ENCODE results near the gene NDUFS2.

Gene NDUFS2

DNA sequence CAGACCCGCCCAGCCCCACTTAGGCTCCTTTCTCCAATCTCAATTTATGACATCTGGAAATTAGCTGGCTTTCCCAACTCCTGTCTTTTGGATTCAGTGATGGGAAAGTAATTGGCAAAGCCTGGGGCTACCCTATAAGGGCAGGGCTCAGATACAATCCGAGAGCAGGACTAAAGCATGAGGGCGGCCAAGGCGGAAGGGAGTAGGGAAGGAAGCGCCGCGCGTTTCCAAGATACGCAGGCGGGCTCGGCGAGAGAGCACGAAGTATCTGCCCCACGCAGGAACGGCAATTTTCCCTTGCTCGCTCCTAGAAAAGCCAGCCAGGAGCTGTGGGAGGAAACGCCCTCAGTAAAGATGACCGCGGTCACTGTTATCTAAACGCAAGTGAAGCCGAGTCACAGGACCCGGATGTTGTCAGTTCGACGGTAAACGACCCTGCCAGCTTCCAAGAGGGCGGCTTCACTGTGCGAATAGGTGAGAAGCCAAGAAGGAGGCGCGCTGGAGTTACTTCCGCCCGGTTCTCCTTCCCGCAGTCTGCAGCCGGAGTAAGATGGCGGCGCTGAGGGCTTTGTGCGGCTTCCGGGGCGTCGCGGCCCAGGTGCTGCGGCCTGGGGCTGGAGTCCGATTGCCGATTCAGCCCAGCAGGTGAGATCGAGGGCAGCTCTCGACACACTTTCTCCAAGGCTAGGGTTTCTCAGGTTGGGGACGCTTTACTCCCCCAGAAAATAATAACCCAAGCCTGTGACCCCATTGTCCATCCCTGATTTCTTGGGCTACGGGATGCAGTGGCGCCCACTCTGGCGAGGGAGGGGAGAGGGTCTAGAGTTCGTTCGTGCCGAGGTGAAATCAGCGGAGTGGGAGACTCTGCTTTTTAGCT lies at the start of gene NDUFS2:
Gene NDUFS2 (plus strand): TSS at position 532 of the 877 bp plus-strand sequence. CDS start 19 bp downstream, at position 551.
- peak; percentile 85 to 92 for DNase-seq (ENCODE audit: low read depth in 2 of 2)

DNA sequence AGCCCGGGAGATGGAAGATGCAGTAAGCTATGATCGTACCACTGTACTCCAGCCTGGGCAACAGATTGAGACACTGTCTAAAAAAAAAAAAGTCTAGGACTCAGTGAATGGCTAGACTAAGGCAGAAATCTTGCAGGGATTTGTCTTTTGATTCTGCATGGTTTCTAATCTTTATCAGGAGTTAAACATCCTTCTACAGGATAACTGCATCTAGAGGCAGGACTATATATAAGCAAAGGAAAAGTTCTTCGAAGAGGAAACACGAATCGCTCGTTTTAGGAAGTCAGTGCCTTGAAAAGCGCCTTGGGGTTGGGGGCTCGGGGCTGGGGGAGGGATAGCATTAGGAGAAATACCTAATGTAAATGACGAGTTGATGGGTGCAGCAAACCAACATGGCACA lies 49.0 kb upstream of the NDUFS2 start:
- DNase-seq (ENCODE audit: low read depth in 2 of 2): no peak

DNA sequence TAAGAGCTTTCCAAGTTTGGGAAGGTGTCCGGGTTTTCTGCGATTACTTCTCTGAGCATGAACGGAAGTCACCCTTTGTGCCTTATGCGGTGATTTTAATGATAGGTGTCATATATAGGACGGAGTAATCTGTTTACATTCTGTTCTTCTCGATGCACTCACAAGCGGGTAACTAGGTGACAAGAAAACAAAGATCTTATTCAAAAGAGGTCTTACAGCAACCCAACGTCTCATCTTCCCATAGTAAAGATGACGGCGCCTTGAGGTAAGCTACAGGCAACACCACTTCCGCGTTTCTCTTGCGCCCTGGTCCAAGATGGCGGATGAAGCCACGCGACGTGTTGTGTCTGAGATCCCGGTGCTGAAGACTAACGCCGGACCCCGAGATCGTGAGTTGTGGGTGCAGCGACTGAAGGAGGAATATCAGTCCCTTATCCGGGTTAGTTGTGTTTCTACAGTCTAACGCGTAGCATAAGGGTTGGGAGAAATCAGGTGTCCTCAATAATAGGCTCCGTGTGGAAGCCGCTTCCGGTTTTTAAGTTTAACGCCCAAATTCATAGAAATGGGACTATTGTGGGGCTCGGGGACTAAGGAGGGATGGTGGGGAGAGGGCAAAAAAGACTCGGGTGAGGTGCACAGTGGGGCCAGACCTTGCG lies 48.4 kb upstream of the NDUFS2 start, which contains the start of gene UFC1:
Gene UFC1 (plus strand): TSS at position 297 of the 656 bp plus-strand sequence. CDS start 20 bp downstream, at position 317.
- peak; percentile 51 to 58 for DNase-seq (ENCODE audit: low read depth in 2 of 2)

DNA sequence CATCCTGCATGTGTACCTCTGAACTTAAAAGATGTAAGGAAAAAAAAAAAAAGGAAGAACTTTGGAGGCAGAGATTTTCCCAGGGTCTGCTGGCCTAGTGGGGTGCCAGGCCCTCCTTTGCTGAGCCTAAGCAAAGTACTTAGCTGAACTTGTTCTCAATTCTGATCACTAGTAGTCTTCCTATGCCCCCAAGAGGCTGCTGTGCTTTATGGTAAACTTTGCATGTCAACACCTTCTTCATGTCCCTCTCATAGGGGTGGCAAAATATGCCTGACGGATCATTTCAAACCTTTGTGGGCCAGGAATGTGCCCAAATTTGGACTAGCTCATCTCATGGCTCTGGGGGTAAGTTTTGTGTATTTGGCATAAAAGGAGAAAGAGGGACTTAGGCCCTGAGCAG lies 44.3 kb upstream of the NDUFS2 start:
- DNase-seq (ENCODE audit: low read depth in 2 of 2): no peak

DNA sequence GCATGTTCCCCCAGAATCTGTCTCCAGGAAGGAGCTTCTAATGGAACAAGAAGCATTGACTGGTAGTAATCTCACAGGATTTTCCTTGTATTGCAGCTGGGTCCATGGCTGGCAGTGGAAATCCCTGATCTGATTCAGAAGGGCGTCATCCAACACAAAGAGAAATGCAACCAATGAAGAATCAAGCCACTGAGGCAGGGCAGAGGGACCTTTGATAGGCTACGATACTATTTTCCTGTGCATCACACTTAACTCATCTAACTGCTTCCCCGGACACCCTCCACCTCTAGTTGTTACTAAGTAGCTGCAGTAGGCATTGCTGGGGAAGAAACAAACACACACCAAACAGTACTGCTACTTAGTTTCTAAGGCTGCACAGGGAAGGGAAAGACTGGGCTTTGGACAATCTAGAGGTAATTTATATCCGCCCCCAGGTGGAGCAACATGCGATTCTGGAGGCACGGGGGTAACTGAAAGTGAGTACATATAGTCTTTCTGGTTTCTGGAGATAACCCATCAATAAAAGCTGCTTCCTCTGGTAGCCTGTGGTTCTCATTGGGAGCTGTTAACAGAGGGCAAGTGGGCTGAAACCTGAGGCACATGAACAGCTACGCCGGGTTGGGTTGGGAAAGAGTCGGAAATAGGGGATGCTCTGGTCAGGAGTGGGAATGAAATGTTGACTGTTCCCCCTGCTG lies 43.7 kb upstream of the NDUFS2 start:
- DNase-seq (ENCODE audit: low read depth in 2 of 2): no peak

DNA sequence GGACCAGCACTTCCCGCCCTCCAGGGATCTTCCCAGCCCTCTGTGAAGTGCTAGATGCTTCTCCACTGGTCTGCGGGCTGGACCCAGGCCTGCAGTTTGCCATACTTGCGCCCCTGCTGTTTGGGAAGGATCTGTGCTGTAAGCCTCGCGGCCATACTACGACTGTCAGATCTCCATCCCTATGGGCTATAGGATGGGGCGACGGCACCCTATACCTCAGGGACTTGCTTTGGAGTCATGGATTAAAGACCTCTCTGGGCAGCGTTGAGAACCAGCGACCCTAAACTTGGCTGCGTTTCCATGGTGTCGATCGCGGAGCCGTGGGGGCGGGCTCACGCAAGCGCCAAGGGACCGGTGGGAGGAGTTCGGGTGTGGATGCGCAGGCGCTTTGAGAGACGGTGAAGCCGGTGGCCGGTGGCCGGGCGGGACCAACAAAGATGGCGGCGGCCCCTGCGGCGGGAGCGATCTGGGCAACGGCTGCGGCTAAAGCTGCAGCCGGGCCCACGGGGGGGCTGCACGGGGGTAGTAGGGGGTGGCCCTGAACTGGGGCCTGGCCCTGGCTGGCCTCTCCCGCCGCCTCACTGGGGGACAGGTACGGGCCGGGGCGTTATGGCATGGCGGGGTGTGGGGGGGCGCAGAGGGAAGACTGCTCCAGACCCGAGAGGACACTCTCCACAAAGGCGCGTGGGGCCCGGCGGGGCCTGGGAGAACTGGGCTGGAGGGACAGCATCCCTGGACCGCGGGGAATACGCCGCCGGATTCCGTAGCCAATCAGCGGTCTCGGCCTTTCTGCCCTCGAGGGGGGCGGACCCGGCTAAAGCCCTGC lies 42.9 kb upstream of the NDUFS2 start, which contains the start of gene USP21:
Gene USP21 (plus strand): TSS at position 414 of the 826 bp plus-strand sequence. CDS start 1,141 bp downstream, outside the sequence.
- DNase-seq (ENCODE audit: low read depth in 2 of 2): peak; percentile 87 to 90

DNA sequence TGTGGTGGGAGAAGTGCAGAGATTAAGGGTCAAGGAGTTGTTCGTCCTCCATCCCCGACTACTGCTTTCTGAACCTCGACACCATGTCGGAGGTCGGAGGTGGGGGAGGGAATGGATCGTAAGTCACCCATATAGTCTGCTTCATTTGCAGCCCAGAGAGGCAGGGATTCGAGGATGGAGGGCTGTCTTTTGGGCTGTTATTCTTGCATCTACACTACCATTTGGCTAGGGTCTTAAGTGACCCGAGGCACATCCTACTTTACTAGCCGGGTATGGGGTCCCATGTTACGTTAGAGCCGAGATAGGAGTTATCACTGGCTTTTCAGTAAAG lies 42.3 kb upstream of the NDUFS2 start:
- DNase-seq (ENCODE audit: low read depth in 2 of 2): no peak

DNA sequence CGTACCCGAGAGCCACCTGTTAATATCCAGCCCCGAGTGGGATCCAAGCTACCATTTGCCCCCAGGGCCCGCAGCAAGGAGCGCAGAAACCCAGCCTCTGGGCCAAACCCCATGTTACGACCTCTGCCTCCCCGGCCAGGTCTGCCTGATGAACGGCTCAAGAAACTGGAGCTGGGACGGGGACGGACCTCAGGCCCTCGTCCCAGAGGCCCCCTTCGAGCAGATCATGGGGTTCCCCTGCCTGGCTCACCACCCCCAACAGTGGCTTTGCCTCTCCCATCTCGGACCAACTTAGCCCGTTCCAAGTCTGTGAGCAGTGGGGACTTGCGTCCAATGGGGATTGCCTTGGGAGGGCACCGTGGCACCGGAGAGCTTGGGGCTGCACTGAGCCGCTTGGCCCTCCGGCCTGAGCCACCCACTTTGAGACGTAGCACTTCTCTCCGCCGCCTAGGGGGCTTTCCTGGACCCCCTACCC lies 41.5 kb upstream of the NDUFS2 start:
- no peak for DNase-seq (ENCODE audit: low read depth in 2 of 2)

DNA sequence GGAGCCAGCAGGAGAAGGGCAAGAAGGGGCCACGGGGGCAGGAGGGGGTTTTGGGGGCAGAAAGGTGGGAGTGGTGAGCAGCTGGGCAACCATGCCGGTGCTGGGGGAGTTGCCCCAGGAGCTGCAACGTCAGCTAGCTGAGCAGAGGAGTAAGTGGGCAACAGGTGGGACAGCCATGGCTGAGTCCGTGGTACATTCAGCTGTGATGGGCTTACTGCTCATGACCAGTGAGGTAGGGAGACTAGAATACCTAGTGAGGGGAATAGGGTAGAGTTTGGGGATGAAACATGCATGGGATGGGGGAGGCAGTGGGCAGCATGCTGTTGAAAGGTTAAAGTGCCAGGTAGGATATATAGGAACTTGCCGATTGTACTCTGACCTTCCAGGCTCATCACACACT lies 40.5 kb upstream of the NDUFS2 start:
- no peak for DNase-seq (ENCODE audit: low read depth in 2 of 2)

DNA sequence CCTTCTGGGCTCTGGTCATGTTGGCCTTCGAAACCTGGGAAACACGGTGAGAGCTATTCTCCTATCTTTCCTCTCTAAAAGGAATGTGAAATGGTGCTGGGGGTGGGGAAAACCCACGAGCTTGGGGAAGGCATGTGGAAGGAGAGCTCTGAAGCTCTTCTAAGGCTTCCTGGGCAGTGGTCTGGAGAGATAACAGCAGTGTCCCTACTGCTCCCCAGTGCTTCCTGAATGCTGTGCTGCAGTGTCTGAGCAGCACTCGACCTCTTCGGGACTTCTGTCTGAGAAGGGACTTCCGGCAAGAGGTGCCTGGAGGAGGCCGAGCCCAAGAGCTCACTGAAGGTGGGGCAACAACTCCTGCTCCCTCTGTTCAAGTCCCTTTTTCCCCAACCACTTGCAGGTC lies 40.1 kb upstream of the NDUFS2 start:
- DNase-seq (ENCODE audit: low read depth in 2 of 2): no peak

DNA sequence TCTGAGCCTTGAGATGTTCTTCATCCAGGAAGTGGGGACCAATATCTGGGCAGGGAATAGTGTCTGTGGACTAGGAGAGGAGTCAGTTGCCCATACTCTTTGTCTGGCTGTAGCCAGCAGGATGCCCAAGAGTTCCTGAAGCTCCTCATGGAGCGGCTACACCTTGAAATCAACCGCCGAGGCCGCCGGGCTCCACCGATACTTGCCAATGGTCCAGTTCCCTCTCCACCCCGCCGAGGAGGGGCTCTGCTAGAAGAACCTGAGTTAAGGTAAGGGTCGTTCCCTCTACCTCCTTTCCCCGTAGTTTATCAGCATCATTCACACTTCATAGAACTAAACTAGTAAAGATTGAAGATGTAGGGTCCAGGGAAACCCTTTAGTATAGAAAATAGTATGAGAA lies 39.4 kb upstream of the NDUFS2 start:
- DNase-seq (ENCODE audit: low read depth in 2 of 2): no peak

DNA sequence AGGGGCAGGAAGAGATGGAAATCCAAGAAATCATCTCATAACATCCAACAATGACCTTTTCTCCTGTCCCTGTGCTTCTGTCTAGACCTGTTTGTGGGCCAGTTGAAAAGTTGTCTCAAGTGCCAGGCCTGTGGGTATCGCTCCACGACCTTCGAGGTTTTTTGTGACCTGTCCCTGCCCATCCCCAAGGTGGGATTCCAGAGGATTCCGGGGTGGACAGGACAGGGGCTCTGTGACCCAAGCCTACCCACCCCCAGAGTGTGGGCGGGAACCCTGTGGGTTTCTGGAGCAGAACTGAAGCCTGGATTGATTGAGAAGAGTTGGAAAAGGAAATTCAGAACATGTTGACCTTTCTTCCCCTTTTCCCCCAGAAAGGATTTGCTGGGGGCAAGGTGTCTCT lies 38.4 kb upstream of the NDUFS2 start:
- no peak for DNase-seq (ENCODE audit: low read depth in 2 of 2)

DNA sequence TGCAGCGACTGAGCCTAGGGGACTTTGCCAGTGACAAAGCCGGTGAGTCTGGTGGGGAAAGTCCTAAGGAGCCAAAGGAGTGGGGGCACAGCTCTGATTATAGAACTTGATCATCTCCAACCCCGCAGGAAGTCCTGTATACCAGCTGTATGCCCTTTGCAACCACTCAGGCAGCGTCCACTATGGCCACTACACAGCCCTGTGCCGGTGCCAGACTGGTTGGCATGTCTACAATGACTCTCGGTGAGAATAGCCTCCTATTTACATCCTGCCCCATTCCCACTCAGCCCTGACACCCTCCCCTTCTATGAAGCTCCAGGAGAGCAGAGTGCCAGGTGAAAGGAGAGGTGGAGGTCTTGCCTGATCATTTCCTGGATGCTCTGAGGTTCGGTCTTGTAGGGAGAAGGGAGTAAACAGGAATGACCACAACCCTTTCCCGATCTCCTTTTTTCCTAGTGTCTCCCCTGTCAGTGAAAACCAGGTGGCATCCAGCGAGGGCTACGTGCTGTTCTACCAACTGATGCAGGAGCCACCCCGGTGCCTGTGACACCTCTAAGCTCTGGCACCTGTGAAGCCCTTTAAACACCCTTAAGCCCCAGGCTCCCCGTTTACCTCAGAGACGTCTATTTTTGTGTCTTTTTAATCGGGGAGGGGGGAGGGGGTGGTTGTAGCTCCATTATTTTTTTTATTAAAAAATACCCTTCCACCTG lies 37.1 kb upstream of the NDUFS2 start:
- no peak for DNase-seq (ENCODE audit: low read depth in 2 of 2)

DNA sequence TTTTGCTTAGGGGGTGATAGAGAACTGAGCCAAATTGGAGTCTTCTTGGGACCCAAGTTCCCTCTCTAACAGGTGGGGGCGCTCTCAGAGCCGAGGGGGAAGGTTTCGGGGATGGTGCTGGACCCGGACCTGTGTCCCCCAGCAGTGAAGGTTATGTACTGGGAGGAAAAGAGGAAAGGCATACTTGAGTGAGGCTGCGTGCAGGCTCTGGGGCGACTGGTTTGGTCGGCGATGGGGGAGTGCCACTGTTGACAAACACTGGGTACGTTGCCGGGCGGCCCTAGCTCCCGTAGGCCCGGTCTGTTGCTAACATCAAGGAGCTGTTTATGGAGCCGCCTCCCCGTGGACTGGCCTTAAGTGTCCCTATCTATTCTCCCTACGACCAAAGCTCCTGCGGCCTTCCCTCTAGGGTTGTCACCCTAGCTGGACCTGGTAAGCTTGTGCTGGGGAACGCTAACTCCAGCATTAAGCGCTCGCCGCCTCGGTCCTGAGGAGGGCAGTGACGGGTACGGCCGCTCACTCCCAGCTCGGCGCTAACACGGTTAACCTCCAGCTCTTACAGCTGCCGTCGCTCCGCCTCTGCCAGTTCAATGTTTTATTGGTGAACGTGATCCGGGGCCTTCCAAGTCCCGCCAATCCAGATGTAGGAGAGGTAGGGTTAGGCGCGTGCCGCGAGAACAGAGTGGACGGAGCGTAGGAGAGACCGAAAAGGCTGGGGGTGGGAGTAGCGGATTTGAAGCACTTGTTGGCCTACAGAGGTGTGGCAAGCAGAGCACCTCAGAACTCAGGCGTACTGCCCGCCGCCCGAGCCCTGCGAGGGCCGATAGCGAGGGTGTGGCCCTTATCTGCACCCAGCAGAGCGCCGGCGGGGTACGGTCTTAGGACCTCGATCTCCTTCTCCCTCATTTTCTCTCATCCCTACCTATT lies 36.2 kb upstream of the NDUFS2 start, which contains the start of gene PPOX:
Gene PPOX (plus strand): TSS at position 685 of the 927 bp plus-strand sequence. CDS start 422 bp downstream, outside the sequence.
- DNase-seq (ENCODE audit: low read depth in 2 of 2): peak; percentile 83 to 87

DNA sequence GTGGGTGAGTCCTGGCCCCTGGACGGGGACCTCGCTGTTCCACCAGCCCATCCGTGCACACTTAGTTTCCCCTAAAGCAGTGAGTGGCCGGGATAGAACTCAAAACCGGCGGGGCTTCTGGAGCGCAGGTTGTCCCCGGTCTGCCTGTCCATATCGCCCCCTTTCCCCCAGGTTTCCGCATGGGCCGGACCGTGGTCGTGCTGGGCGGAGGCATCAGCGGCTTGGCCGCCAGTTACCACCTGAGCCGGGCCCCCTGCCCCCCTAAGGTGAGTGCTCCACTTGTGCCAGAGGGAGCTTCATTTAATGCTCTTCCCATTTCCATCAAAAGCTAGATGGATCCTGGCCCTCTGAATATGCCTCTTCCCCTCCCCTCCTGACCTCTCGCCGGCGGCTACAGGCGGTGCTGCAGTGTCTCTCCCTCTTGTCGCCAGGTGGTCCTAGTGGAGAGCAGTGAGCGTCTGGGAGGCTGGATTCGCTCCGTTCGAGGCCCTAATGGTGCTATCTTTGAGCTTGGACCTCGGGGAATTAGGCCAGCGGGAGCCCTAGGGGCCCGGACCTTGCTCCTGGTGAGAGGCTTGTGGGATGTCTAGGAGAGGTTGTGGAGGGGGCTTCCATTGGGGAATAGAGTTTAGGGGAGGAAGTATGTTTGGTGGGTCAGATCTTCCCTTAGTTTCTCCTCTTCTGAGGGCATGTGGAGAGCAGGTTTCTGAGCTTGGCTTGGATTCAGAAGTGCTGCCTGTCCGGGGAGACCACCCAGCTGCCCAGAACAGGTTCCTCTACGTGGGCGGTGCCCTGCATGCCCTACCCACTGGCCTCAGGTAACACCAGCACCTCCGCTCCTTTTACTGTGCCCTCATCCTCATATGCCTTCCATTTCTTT lies 35.3 kb upstream of the NDUFS2 start:
- no peak for DNase-seq (ENCODE audit: low read depth in 2 of 2)

DNA sequence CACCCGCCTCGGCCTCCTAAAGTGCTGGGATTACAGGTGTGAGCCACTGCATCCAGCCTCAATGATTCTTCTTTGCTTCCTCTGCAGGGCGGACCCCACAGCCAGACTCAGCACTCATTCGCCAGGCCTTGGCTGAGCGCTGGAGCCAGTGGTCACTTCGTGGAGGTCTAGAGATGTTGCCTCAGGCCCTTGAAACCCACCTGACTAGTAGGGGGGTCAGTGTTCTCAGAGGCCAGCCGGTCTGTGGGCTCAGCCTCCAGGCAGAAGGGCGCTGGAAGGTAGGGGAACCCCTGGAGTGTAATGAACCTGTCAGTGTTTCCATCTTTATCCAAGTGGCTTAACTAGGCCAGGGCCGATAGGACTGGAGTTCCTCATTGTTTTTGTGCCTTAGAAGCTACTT lies 33.3 kb upstream of the NDUFS2 start:
- DNase-seq (ENCODE audit: low read depth in 2 of 2): no peak

DNA sequence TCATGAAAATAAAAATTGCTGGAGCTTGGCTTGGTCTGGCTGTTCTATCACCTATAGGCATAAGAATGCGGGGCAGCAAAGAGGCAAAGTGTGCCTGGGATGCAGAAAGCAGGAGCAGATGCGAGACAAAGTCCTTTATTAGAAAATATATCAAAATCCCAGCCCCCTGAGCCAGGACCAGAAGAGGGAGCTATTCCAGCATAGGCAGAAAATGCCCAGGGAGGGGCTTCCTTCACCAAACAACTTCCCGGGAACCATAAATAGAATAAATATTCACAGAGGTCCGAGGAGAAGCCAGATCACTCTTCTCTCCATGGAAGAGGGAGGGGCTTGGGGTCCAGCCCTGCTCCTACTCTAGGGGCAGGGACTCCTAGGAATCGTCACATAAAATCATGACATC lies 31.0 kb upstream of the NDUFS2 start:
- DNase-seq (ENCODE audit: low read depth in 2 of 2): no peak

DNA sequence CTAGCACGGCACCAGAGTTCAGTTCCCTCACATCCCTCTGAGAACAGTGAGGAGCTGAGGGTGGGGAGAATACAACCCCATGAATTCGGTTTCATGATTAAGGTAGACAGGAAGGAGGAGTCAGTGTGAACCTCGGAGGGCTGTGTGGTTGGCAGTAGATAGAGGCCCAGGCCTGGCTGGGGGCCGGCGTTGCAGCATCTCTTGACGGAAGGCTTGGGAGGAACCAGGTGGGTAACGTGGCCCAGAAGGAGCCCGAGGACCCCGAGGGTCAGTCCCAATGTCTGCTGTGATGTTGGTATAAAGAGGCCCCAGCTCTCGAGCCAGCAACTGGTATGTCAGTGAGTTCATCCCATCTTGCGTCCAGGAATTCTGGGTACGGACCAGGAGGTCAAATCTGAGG lies 30.5 kb upstream of the NDUFS2 start:
- no peak for DNase-seq (ENCODE audit: low read depth in 2 of 2)

DNA sequence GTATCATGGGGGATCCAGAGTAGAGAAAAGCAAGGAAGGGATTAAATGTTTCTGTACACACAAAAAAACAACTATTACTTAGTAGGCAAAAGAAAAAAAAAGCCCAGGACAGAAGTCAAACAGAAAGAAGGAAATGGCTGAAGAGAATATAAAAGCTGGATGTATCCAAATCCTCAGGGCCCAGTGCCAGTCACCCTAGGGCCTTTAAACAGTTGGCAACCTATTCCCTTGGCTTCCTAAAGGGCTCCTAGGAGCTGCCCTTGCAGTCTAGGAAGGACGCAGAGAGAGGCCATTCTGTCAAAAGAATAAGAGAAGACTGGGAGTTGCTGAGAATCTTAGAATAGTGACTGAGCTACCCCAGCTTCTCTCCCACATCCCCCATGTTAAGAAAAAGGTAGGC lies 29.8 kb upstream of the NDUFS2 start:
- no peak for DNase-seq (ENCODE audit: low read depth in 2 of 2)

Measured in stimulated activated CD8-positive, alpha-beta memory T cell treated with anti-CD3 and anti-CD28 coated beads, Interleukin-2, amount 100 ng/mL, for 48 hours (primary cell).